GM23338 (cell line): ENCODE results near the gene LDLRAD2.

Source experiments
- CREB1 ChIP-seq: fragments of 250-450 bp; sonication (Bioruptor Pico); IDR thresholded peaks from 2 replicates; pipeline ENCODE4 v1.5.0; 2020; ENCODE audit warnings: low read depth, mild to moderate bottlenecking, moderate library complexity
- EZH2 ChIP-seq: fragments of 200-600 bp; sonication (generic); IDR thresholded peaks from one replicate; pipeline ENCODE4 v1.8.0; 2017; ENCODE audit warnings: antibody characterized with exemption, mild to moderate bottlenecking, low read depth; ENCODE audit not compliant: unreplicated experiment
- EZH2phosphoT487 ChIP-seq: fragments of 200-600 bp; sonication (generic); IDR thresholded peaks from one replicate; pipeline ENCODE4 v1.8.1; 2018; ENCODE audit warnings: antibody characterized with exemption; ENCODE audit not compliant: unreplicated experiment
- NANOG ChIP-seq: IDR thresholded peaks from 2 replicates; pipeline ENCODE4 v1.6.1; 2016; ENCODE audit warnings: antibody characterized with exemption, borderline replicate concordance
- POLR2AphosphoS5 ChIP-seq: IDR thresholded peaks from 2 replicates; pipeline ENCODE4 v1.6.1; 2016; ENCODE audit warnings: antibody characterized with exemption, low read depth
- ZNF114 ChIP-seq: fragments of 250-450 bp; sonication (Bioruptor Pico); IDR thresholded peaks from 2 replicates; pipeline ENCODE4 v1.5.0; 2020; ENCODE audit warnings: mild to moderate bottlenecking, moderate library complexity
- TF ChIP-seq, protein P1 (sequence below), 2 experiments: fragments of 200-600 bp in 1 of 2; sonication (generic) in 1 of 2; conservative IDR thresholded peaks; 2 replicates each; pipeline versions ENCODE4 v1.5.1 to v1.6.1; 2016 to 2017; ENCODE audit warnings: antibody characterized with exemption in 2 of 2, low read depth in 2 of 2, mild to moderate bottlenecking in 2 of 2, moderate library complexity in 1 of 2
- TF ChIP-seq, protein P2 (sequence below): IDR thresholded peaks from one replicate; pipeline ENCODE4 v1.6.1; 2018; ENCODE audit warnings: antibody characterized with exemption; ENCODE audit not compliant: unreplicated experiment

DNA sequence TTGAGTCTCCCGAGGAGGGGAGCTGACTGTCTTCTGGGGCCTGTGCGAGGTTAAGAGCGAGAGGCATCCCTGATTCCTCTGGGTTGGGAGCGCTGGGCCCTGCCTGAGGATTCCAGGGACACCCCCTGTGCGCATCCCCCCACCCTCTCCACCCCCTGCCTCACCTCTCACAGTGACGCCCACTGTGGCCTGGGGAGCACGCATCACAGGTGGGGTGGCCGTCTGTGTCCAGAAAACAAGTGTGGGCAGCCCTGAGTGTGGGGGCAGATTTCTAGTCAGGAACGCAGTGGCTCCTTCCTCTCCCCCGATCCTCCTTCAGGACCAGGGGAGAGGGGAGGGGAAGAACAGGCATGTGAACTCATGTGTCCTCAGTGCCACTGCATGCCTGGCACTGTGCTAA lies 61.7 kb downstream of the LDLRAD2 start:
- TF ChIP-seq, protein P1, sequence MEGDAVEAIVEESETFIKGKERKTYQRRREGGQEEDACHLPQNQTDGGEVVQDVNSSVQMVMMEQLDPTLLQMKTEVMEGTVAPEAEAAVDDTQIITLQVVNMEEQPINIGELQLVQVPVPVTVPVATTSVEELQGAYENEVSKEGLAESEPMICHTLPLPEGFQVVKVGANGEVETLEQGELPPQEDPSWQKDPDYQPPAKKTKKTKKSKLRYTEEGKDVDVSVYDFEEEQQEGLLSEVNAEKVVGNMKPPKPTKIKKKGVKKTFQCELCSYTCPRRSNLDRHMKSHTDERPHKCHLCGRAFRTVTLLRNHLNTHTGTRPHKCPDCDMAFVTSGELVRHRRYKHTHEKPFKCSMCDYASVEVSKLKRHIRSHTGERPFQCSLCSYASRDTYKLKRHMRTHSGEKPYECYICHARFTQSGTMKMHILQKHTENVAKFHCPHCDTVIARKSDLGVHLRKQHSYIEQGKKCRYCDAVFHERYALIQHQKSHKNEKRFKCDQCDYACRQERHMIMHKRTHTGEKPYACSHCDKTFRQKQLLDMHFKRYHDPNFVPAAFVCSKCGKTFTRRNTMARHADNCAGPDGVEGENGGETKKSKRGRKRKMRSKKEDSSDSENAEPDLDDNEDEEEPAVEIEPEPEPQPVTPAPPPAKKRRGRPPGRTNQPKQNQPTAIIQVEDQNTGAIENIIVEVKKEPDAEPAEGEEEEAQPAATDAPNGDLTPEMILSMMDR (conservative IDR thresholded peaks at IDR 0.05; ENCODE audit: low read depth in 2 of 2): no peak
- TF ChIP-seq POLR2AphosphoS5 (no peak), EZH2phosphoT487 (no peak), NANOG (no peak), EZH2 (no peak), CREB1 (CRISPR knock-in tag) (no peak), ZNF114 (CRISPR knock-in tag) (no peak)
- TF ChIP-seq, protein P2, sequence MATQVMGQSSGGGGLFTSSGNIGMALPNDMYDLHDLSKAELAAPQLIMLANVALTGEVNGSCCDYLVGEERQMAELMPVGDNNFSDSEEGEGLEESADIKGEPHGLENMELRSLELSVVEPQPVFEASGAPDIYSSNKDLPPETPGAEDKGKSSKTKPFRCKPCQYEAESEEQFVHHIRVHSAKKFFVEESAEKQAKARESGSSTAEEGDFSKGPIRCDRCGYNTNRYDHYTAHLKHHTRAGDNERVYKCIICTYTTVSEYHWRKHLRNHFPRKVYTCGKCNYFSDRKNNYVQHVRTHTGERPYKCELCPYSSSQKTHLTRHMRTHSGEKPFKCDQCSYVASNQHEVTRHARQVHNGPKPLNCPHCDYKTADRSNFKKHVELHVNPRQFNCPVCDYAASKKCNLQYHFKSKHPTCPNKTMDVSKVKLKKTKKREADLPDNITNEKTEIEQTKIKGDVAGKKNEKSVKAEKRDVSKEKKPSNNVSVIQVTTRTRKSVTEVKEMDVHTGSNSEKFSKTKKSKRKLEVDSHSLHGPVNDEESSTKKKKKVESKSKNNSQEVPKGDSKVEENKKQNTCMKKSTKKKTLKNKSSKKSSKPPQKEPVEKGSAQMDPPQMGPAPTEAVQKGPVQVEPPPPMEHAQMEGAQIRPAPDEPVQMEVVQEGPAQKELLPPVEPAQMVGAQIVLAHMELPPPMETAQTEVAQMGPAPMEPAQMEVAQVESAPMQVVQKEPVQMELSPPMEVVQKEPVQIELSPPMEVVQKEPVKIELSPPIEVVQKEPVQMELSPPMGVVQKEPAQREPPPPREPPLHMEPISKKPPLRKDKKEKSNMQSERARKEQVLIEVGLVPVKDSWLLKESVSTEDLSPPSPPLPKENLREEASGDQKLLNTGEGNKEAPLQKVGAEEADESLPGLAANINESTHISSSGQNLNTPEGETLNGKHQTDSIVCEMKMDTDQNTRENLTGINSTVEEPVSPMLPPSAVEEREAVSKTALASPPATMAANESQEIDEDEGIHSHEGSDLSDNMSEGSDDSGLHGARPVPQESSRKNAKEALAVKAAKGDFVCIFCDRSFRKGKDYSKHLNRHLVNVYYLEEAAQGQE: no peak
